B cell (primary cell): ENCODE measurements around the gene GFOD2.

Experiments used
- EZH2 ChIP-seq: IDR thresholded peaks from 2 replicates; pipeline ENCODE4 v1.6.1; 2012; ENCODE audit warnings: borderline replicate concordance, low read depth, mild to moderate bottlenecking, moderate library complexity, low read length; ENCODE audit not compliant: insufficient read depth, poor library complexity, severe bottlenecking
- TF ChIP-seq, protein P1 (sequence below): fragments of 200-600 bp; IDR thresholded peaks from one replicate; pipeline ENCODE4 v1.8.0; 2022; ENCODE audit warnings: antibody characterized with exemption, mild to moderate bottlenecking

DNA sequence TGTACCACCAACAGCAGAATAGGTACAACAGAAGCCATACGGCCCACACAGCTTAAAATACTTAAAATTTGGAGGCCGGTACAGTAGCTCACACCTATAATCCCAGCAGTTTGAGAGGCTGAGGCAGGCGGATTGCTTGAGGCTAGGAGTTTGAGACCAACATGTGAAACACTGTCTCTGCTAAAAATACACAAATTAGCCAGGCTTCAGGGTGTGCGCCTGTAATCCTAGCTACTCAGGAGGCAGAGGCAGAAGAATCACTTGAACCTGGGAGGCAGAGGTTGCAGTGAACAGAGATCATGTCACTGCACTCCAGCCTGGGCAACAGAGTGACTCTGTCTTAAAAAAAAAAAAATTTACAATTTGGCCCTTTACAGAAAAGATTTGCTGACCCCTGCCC, 17.0 kb downstream of the GFOD2 start:
- TF ChIP-seq, protein P1, sequence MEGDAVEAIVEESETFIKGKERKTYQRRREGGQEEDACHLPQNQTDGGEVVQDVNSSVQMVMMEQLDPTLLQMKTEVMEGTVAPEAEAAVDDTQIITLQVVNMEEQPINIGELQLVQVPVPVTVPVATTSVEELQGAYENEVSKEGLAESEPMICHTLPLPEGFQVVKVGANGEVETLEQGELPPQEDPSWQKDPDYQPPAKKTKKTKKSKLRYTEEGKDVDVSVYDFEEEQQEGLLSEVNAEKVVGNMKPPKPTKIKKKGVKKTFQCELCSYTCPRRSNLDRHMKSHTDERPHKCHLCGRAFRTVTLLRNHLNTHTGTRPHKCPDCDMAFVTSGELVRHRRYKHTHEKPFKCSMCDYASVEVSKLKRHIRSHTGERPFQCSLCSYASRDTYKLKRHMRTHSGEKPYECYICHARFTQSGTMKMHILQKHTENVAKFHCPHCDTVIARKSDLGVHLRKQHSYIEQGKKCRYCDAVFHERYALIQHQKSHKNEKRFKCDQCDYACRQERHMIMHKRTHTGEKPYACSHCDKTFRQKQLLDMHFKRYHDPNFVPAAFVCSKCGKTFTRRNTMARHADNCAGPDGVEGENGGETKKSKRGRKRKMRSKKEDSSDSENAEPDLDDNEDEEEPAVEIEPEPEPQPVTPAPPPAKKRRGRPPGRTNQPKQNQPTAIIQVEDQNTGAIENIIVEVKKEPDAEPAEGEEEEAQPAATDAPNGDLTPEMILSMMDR, result no peak
- TF ChIP-seq EZH2, result no peak
